NCI-H345 (cell line): ENCODE data around the gene HDAC8.
"Not testable (repeated sequence)": the region's sequence is repeated elsewhere in the genome, so short reads cannot be mapped to it uniquely, and the experiment has no call there.

Source experiments
- DNase-seq: peaks from one replicate; lab custom pipeline; 2025; lab: John Stamatoyannopoulos, UW

Gene HDAC8

DNA sequence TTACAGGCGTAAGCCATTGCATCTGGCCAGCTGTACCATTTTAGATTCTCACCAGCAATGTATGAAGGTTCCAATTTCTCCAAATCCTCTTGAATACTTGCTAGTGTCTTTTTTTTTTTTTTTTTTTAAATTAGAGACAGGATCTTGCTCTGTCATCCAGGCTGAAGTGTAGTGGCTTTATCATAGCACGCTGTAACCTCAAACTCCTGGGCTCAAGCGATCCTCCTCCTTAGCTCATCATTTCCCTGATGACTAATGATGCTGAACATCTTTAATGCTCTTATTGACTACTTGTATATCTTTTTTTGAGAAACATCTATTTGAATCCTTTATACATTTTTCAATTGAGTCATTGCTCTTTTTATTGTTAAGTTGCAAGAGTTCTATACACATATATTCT is 40.3 kb downstream of the HDAC8 start:
- DNase-seq: no peak

DNA sequence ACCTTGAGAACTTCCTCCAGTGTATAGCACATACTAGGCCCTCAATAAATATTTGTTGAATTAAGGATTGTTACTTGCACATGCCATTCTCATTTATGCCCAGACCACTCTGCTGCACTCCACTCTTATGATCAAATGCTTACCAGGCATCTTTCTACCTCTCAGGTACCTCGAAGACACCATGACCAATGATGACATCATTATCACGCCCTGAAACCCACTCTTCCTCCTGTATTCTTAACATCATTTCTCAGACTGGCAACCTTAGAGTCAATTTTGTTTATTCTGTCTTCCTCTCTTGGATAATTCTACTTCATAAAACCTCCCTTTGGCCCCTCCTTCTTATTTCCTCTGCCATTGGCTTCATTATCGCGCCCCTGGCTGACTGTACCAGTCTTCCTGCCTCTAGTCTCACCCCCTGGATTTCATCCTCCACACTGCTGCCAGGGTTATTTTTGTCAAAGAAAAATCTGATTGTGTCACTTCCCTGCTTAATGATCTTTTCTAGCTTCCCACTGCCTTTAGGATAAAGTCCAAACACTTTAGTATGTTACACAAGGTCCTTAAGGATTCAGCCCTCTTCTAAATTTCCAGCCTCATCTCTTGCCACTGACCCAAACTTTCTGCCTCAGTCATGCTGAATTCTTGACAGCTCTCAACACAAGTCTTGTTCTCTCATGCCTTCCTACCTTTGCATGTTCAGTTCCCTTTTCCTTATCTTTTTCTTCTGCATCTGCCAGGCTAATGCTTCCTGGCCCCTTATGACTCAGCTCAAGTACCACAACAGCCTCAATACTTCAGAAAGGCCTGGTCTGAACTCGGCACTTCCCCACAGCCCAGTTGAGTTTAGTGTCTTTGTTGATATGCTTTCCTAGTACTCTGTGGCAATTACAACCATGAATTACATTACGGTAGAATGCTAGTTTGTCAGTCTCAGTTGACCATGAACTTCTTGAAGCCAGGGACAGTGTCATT is 45.8 kb downstream of the HDAC8 start:
- DNase-seq: no peak

DNA sequence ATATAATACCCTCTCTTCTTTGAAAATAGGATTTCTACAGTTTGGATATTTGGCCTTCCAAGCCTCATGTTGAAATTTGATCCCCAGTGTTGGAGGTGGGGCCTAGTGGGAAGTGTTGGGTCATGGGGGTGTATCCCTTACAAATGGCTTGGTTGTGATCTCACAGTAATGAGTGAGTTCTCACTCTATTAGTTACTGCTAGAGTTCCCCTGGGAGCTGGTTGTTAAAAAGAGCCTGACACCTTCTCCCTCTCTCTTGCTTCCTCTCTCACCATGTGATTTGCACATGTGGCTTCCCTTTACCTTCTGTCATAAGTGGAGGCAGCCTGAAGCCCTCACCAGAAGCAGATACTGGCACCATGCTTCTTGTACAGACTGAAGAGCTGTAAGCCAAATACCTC is 73.9 kb downstream of the HDAC8 start:
- no peak for DNase-seq

DNA sequence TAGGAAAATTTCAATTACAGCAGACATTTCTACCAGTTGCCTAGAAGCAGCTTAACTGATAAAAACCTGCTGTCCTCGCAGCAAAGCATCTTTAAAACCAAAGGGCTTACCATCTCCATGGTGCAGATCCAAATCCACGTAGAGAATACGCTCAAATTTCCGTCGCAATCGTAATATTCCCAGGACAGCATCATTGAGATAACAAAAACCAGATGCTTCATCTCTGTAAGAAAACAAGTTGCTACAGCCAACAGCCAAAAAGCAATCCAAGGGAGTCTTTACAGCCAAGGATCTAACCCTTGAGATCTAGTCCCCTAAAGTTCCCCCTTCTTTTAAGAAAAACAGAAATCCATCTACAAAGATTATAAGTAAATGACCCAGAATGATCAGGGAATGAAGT is 77.6 kb downstream of the HDAC8 start:
- no peak for DNase-seq

DNA sequence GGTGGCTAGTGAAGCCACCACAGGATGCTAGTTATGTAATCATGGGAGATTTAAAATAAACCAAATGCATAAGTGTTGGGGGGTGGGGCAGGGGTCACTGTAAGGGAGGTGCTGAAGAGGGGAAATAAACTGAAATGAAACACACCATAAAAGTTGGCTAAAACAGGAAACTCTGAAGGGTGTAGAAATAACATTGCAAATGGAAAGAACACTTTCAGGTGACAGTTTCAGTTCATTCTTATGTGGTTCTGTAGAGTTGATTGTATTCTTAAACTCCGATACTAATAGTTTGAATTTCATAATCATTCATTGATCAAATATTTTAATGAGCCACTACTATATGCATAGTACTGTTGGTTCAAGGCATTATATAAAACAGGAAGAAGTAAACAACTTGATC is 80.1 kb downstream of the HDAC8 start:
- DNase-seq: no peak

DNA sequence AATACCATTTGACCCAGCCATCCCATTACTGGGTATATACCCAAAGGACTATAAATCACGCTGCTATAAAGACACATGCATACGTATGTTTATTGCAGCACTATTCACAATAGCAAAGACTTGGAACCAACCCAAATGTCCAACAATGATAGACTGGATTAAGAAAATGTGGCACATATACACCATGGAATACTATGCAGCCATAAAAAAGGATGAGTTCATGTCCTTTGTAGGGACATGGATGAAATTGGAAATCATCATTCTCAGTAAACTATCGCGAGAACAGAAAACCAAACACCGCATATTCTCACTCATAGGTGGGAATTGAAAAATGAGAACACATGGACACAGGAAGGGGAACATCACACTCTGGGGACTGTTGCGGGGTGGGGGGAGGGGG is 82.4 kb downstream of the HDAC8 start:
- DNase-seq: not testable (repeated sequence)

DNA sequence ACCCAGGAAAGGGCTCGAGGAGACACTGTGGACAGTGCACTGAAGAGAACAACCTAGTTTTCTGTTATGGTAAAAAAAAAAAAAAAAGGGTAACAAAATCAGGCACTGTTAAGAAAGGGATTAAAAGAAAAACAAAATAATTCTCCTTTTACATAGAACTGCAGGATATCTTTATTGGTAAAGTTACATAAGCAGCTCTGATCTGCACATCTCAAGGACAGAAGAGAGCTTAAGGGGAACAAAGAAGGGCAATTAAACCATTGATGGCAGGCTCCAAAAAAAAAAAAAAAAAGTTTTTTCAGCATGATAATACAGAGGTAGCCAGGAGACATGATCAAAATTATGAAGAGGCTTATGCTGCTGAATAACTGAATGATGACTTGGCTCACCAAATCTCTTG is 85.0 kb downstream of the HDAC8 start:
- no peak for DNase-seq

DNA sequence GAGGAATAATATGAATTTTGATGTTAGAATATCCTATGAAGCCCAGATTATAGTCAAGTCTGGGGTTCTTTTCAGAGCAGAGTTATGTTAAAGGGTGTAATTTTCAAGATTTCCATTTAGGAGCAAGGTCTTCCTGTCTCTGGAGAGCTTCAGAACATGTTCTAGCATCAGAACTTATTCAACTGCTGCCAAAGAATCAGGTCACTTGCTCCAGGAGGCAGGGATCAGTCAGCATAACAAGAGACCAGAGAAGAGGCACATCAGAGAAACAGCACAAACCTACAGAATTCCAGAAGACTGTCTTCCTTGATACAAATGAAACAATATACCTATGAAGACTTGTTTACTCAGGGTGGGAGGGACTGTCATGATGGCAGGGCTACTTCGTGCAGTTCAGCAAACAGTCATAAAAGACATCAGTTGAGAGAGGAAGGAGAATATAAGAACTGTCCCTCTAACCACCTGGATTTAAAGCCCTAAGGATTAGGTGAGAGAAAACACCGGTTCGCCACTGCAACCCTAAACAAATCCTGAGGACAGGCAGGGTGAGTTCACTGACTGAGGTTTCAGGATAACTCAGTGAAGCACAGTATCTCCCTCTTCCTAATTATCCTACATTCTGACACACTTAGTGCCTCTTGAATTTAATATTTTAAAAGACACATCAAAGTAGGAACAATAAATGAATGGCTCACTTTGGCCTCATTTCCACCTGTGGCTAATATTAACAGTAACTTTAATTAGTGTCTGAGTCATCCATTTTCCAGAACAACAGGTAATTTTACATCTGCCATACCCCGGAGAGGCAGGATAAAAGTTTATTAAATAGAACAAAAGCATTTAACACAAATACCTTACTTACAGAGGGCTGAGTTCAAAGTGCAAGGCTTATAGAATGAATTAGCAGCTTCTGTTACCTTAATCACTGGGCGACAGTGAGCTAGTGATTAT is 93.0 kb downstream of the HDAC8 start:
- DNase-seq: no peak

DNA sequence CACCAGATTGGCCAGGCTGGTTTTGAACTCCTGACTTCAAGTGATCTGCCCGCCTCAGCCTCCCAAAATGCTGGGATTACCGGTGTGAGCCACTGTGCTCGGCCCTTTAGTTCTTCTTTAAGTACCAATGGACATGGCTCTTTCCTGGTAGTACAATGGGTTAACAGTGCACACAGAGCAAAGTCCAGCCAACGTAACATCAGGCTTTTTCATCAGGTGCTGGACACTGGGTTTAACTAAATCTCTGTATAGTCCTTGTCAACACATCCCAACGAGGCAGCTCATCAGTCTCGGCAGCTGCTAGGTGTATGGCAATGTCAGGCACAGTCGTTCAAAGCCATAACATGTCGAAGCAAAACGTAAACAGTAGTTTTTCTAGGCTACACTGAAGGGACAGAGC is 93.8 kb downstream of the HDAC8 start:
- DNase-seq: no peak

DNA sequence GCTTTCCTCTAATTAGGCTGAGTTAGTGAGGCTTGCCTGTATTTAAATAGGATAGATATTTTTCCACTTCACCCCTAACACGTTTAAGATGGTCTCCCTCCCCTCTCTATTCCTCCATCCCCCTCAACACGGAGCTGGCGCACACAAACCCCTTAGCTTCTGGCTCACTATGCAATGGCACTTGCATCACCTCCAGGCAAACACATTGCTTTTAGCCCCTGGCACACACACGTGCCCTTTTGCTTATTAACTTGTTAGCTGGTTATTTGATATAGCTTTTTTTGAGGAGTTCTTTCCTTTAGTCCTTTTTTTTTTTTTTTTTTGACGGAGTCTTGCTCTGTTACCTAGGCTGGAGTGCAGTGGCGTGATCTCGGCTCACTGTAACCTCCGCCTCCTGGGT is 94.3 kb downstream of the HDAC8 start:
- no peak for DNase-seq

DNA sequence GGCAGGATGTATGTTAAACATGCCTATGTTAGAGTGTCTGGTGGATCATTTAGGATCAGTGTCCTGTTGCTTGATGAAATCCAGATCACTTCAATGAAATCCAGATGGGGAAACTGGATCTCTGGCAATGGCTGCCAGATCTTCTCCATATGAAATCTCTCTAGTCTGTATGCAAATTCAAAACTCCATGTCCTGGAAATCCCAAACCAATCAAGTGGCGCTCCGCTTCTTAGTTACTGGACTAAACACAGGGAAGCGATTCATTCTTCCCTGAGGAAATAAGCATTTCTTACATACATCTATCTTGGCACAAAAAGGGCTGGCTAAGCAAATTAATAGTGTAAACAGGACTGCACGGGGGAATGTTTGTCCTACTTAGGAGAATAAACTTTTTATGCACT is 94.9 kb downstream of the HDAC8 start:
- DNase-seq: no peak

DNA sequence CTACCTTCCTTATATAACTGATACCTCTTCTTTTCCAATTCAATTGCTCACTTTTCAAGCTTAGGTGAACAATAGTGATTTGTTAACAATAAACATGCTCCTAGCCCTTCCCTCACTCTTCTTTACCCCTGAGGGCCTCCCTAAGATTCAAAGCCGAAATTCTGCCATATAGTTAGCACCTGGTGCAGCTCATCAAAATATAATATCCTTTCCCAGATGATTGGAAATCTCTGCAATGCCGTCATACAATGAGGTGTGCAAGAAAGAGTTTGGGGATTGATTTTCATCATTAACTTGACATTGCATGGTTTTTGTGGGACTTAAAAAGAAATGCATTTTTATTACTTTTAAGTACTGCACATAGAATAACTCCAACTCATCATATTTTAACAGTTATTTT is 95.3 kb downstream of the HDAC8 start:
- no peak for DNase-seq

DNA sequence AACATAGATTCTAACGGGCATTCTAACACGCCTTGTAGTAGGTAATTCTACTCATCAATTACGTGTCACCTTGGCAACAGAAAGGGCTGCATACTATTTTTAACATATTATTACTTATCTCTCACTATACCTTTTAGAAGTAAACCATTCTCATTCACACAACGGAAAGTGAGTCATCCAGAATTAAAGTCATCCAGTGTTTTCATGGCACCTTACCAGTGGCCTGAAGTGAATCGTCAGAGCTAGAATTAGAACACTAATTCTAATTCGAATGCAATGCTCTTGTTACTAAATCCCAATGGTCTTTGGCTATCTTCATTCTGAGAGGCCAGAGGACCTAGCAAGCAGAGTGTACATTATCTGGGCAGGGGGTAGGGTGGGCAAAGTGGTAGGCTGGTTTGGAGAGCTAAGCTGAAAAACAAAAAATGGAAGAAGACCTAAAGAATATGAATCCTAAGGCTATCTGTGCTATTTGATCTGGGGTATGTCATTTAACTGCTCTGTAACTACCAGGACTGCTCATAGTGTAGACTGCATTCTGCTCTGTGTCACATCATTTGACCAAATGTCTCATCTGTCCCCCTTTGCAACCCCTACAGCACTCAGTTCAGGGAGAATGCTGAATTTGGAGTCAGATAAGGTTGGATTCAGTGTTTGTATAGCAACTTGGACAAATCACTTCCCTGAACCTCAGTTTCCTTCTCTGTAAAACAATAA is 96.5 kb downstream of the HDAC8 start:
- no peak for DNase-seq

DNA sequence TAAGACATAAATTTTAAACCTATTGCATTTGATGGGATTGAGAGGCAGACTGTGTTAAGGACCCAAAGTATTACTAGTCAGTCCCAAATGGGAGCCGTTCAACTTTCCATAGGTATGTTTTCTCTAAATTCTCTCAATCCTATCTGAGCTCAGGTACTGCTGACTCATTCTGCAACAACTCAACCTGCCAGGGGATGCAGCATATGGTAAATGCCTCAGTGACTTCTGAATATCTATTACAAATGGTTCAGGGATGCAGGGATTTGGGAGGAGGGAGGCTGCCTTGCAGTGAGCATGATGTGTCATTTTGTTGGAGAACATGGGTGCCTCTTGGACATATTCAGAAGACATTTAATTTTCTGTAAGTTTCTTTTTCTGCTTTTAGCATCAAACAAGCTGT is 97.3 kb downstream of the HDAC8 start:
- no peak for DNase-seq

DNA sequence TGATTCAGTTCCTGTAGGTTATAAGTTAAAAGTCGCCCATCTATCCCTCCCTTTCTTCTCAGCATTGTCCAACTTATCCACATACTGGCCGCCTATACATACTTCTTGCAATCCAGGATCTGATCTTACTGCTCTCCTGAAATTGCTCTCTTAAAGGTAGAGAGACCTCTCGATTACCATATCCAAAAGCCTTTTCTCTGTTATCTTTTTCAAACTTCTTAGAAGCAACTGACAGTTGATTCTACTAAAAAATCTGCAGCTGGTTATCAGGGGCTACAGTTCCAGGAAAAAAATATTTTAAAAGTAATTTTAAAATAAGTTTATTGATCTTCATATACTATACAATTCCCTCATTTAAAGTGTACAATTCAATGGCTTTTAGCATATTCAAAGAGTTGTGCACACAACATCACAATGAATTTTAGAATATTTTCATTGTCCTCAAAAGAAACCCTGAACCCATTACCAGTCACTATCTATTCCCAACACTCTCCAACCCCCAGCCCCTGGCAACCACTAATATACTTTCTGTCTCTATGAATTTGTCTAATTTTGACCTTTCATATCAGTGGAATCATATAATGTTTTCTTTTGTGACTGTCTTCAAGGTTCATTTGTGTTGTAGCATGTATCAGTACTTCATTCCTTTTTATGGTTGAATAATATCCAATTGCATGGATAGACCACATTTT is 102.0 kb downstream of the HDAC8 start:
- DNase-seq: no peak

DNA sequence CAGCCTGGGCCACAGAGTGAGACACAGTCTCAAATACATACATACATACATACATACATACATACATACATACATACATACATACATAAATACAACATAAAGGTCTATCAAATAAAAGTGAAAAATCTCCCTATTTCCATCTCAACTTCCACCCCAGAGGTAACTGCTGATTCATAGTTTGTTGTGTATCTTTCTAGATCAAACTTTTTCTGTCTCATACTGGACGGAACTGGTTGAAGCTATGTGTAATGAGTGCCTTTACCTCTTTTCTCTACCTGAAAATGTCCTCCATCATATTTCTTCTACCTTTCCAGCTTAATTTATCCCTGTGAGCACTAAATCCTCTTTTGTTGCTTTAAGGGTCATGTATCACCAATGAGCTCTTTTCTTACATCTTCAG is 102.5 kb downstream of the HDAC8 start:
- DNase-seq: no peak

DNA sequence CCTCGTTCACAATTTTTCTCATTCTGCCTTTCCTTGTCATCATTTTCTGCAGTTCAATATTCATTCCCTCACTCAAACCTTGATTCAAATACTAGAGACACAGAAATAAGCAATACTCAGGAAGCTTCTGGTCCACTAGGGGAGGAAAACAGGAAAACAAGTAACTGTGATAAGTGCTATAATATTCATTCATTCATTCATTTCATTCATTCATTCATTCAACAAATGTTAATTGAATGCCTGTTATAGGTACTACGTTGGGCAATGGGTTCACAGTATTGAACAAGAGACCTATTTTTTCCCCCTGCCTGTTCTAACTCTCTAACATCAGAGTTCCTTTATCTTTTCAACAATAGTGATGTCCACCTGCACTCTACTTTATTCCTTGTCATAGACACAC is 104.0 kb downstream of the HDAC8 start:
- no peak for DNase-seq

DNA sequence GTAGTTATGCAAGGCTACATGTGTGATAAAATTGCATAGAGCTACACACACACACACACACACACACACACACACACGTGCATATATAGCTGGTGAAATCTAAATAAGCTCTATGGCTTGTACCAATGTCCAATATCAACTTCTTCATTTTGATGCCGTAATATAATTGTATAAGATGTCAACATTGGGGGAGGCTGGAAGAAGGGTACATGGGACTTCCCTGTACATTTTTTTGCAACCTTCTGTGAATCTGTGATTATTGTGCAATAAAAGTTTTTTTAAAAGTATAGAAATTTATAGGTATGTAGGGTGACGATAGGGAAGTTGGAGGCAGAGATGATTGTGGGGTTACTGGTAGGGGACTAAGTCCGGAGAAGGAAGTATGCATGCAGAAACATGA is 105.5 kb downstream of the HDAC8 start:
- no peak for DNase-seq

DNA sequence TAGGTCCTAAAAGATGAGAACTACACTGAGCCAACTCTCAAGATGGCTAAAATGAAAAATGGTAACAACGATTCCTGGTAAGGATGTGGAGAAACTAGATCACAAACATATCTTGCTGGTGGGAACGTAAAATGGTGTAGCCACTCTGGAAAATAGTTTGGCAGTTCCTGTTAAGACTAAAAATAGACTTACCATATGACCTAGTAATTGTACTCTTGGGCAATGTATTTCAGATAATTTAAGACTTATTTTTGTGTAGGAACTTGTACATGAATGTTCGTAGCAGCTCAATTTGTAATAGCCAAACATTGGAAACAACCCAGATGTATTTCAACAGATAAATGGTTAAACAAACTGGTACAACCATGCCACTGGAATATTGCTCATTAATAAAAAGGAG is 106.2 kb downstream of the HDAC8 start:
- no peak for DNase-seq

DNA sequence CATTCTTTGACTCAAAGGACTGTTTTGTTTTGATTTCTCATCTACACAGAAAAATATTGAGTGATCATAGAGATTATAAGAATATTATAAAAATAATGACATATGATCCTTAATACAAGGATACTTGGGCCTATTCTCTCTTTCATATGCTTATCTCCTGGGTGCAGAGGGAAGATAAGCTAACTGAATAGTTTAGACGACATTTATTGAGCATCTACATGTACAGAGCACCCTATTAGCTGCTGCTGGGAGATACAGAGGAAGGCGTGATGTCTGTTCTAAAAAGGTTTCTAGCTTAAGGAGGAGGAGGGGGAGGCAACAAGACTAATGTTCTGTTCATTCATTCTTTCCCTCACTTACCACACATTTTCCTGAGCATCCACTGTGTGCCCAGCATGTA is 106.8 kb downstream of the HDAC8 start:
- DNase-seq: no peak

DNA sequence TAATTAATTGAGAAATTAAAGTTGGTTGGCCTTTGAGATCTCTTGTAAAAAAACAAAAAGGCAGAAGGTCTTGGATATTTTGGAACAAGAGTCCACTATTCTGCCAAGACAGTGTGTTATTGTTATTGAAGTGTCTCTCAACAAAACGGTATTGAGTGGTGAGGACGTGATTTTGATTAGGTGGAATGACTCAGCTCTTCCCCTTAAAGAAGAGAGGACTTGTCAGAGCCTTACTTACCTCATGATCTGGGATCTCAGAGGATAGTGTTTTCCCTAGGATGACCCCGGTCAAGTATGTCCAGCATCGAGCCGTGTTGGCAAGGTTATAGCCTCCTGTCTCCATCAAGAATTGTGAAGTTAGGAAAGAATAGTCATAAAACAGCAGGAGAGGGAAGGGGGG is 110.9 kb downstream of the HDAC8 start:
- DNase-seq: no peak

DNA sequence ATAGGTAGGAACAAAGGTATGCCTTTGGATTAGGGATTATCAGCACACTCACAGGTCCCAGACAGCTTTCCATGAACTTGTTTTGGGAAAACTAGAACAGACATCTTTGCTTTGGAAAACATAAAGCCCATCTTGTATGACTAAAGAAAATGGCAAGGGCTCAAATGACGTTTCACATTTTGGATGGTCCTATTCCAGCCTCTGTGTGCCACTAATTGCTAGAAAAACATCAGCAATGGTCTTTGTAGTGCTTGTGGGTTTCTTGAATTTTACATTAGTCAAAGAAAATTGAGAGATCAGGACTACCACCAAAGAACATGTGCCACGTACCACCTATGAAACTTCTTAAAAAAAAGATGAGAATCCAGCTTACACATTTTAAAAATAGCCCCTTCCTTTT is 111.4 kb downstream of the HDAC8 start:
- no peak for DNase-seq
